GM12875 (cell line): ENCODE measurements around the gene ST8SIA2.

Source experiments
- H3K4me3 ChIP-seq: one replicate; pipeline ENCODE4 v1.5.1; 2011; ENCODE audit warnings: low read depth, low read length, control low read depth
- CTCF ChIP-seq: IDR thresholded peaks from 2 replicates; pipeline ENCODE4 v1.5.1; 2011; ENCODE audit warnings: low read depth, mild to moderate bottlenecking, control low read depth, inconsistent platforms, low read length, moderate library complexity, borderline replicate concordance; ENCODE audit not compliant: insufficient read depth

ST8SIA2 gene

GRCh38 chr15:92462424-92463125 lies 68.9 kb downstream of the ST8SIA2 start:
- TF ChIP-seq CTCF: no peak
- no peak overlapping the region for H3K4me3 ChIP-seq

- H3K4me3 ChIP-seq: no peak overlapping the region
- no peak for TF ChIP-seq CTCF
Measured at GRCh38 chr15:92463352-92463751, 69.7 kb downstream of the ST8SIA2 start.

GRCh38 chr15:92463826-92464225 lies 70.1 kb downstream of the ST8SIA2 start:
- no peak for TF ChIP-seq CTCF
- H3K4me3 ChIP-seq: no peak overlapping the region

GRCh38 chr15:92466834-92467233 lies 73.2 kb downstream of the ST8SIA2 start:
- H3K4me3 ChIP-seq: no peak overlapping the region
- no peak for TF ChIP-seq CTCF

- no peak overlapping the region for H3K4me3 ChIP-seq
- TF ChIP-seq CTCF: no peak
Measured at GRCh38 chr15:92467245-92467644, 73.6 kb downstream of the ST8SIA2 start.

- no peak overlapping the region for H3K4me3 ChIP-seq
- no peak for TF ChIP-seq CTCF
Measured at GRCh38 chr15:92468991-92469390, 75.3 kb downstream of the ST8SIA2 start.

- H3K4me3 ChIP-seq: no peak overlapping the region
- TF ChIP-seq CTCF: no peak
Measured at GRCh38 chr15:92471288-92471687, 77.6 kb downstream of the ST8SIA2 start.
